HS-5 (cell line): Measurements from ENCODE around the gene PRKG1.
"Not testable (repeated sequence)": the region's sequence is repeated elsewhere in the genome, so short reads cannot be mapped to it uniquely, and the experiment has no call there.

ENCODE experiments used
- DNase-seq: peaks from one replicate; pipeline ENCODE4 v3.0.0-alpha.2; 2012; ENCODE audit warnings: low read depth

Gene PRKG1

GRCh38 chr10:51170518-51171245 lies 96.4 kb downstream of the PRKG1 start:
- peak; percentile 35 for DNase-seq

- DNase-seq, result peak; percentile 23
Observed at GRCh38 chr10:51171946-51172345, 97.7 kb downstream of the PRKG1 start.

GRCh38 chr10:51176976-51177695 lies 102.8 kb downstream of the PRKG1 start:
- peak; percentile 14 for DNase-seq

GRCh38 chr10:51178634-51179033 lies 104.3 kb downstream of the PRKG1 start:
- no peak for DNase-seq

- no peak for DNase-seq
Observed at GRCh38 chr10:51180141-51180540, 105.9 kb downstream of the PRKG1 start.

GRCh38 chr10:51183783-51184182 lies 109.5 kb downstream of the PRKG1 start:
- no peak for DNase-seq

GRCh38 chr10:51186361-51186760 lies 112.1 kb downstream of the PRKG1 start:
- DNase-seq, result no peak

- DNase-seq, result no peak
Observed at GRCh38 chr10:51188008-51188407, 113.7 kb downstream of the PRKG1 start.

GRCh38 chr10:51188866-51189265 lies 114.6 kb downstream of the PRKG1 start:
- no peak for DNase-seq

- no peak for DNase-seq
Observed at GRCh38 chr10:51196508-51197175, 122.4 kb downstream of the PRKG1 start.

- no peak for DNase-seq
Observed at GRCh38 chr10:51198170-51198569, 123.9 kb downstream of the PRKG1 start.

GRCh38 chr10:51201947-51202346 lies 127.7 kb downstream of the PRKG1 start:
- no peak for DNase-seq

- no peak for DNase-seq
Observed at GRCh38 chr10:51203359-51203758, 129.1 kb downstream of the PRKG1 start.

- DNase-seq, result no peak
Observed at GRCh38 chr10:51204066-51204465, 129.8 kb downstream of the PRKG1 start.

- DNase-seq, result no peak
Observed at GRCh38 chr10:51204701-51205100, 130.4 kb downstream of the PRKG1 start.

- no peak for DNase-seq
Observed at GRCh38 chr10:51206500-51206899, 132.2 kb downstream of the PRKG1 start.

GRCh38 chr10:51212937-51213336 lies 138.7 kb downstream of the PRKG1 start:
- not testable (repeated sequence) for DNase-seq

GRCh38 chr10:51214207-51215196 lies 140.2 kb downstream of the PRKG1 start:
- DNase-seq, result no peak

- no peak for DNase-seq
Observed at GRCh38 chr10:51215951-51216834, 141.9 kb downstream of the PRKG1 start.

- DNase-seq, result no peak
Observed at GRCh38 chr10:51217505-51217904, 143.2 kb downstream of the PRKG1 start.

- peak; percentile 65 for DNase-seq
Observed at GRCh38 chr10:51224671-51225161, 150.4 kb downstream of the PRKG1 start.
